Hematopoietic multipotent progenitor cell treated with erythropoietin and hydrocortisone succinate and interleukin-3 and kit ligand, for 6 days (in vitro differentiated cells): ENCODE measurements around the gene B4GALT1.
"Not testable (repeated sequence)": the region's sequence is repeated elsewhere in the genome, so short reads cannot be mapped to it uniquely, and the experiment has no call there.

ENCODE experiments used
- DNase-seq: peaks from one replicate; pipeline ENCODE4 v3.0.0-alpha.2; 2015

The B4GALT1 gene

GRCh38 chr9:33182519-33182918 lies 15.4 kb upstream of the B4GALT1 start:
- DNase-seq = no peak

DNA sequence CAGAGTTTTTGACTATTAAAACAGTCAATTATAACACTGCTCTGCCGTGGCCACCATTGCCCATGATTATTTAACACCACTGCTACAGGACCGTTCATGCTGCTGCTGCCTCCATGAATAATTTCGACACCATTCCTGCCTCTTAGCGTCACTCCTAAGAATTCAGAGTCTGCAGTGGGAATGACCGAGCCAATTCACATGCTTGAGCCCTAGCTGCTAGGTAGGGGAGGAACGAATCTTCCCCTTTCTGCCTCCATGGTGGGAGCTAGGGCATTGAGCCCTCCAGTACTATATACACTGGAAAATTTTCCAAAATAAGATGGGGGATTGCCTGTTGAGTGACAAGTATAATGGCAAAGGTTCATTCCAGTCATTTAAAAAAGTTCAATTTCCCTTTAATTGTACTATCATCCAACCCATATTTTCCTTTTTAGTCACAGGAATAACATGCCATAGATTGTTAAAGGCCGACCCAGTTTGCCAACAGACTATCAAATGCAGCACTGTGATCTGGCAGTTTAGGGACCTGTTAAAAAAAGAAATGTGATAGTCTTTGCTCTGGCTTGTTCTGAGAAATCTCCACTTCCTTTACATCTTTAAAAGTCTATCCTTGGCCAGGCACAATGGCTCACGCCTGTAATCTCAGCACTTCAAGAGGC lies 13.5 kb upstream of the B4GALT1 start:
- no peak for DNase-seq

DNA sequence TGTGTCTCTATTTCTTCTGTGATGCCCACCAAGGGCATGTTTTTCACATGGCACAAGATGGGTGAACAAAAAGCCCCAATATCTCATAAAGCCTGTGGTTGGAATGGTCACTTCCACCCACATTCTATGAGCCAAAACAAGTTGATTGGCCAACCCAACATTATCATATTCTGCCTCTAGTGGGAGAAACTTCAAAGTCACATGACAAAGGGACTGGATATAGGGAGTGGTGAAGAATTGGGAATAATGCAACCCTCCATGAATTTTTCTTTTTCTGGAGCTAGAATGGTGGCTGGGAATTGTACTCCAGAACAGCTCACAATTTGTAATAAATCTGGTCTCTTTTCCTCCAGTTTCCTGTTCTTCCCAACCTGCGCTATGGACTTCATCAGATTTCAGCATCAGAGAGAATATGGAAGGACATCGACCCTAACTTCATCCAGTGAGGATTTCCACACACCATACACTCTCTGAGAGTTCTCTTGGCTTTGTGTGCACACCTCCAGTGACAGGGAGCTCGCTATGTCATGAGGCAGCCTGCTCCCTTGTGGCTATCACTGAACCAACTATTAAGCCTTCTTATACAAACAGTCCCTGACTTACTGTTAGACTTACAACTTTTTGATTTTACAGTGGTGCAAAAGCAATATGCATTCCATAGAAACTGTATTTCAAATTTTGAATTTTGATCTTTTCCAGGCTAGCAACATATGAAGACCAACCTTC lies 12.0 kb upstream of the B4GALT1 start:
- DNase-seq = no peak

- no peak for DNase-seq
Measured at GRCh38 chr9:33177639-33178038, 10.5 kb upstream of the B4GALT1 start.

- no peak for DNase-seq
Measured at GRCh38 chr9:33177086-33177485, 9.9 kb upstream of the B4GALT1 start.

- DNase-seq = no peak
Measured at GRCh38 chr9:33175649-33176325, 8.7 kb upstream of the B4GALT1 start.

GRCh38 chr9:33172256-33173238 lies 5.4 kb upstream of the B4GALT1 start:
- peak; percentile 70 for DNase-seq

GRCh38 chr9:33170464-33171415 lies 3.6 kb upstream of the B4GALT1 start:
- peak; percentile 75 for DNase-seq

- no peak for DNase-seq
Measured at GRCh38 chr9:33168941-33169544, 1.9 kb upstream of the B4GALT1 start.

DNA sequence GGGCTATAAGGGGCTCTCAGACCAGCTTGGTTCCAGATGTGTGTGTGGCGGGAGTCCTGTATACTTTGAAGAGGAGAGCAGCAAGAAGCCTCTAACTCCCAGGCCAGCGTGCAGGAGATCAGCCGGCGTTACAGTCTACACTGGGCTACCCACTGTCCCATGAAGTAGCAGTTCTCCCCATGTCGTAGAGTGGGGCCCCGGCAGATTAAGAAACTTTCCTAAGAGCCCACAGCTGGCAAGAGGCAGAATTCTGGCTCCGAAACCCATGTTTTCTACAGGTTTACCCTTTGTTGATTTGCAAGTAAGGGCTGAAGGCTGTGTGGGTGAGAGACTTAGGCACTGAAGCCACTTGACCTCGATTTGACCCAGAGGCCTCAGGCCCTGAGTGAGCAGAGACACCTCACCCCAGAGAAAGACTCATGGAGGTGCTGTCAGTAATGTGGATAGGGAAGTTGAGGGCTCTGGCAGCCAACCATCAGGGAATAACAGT lies 881 bp upstream of the B4GALT1 start:
- peak; percentile 45 for DNase-seq

DNA sequence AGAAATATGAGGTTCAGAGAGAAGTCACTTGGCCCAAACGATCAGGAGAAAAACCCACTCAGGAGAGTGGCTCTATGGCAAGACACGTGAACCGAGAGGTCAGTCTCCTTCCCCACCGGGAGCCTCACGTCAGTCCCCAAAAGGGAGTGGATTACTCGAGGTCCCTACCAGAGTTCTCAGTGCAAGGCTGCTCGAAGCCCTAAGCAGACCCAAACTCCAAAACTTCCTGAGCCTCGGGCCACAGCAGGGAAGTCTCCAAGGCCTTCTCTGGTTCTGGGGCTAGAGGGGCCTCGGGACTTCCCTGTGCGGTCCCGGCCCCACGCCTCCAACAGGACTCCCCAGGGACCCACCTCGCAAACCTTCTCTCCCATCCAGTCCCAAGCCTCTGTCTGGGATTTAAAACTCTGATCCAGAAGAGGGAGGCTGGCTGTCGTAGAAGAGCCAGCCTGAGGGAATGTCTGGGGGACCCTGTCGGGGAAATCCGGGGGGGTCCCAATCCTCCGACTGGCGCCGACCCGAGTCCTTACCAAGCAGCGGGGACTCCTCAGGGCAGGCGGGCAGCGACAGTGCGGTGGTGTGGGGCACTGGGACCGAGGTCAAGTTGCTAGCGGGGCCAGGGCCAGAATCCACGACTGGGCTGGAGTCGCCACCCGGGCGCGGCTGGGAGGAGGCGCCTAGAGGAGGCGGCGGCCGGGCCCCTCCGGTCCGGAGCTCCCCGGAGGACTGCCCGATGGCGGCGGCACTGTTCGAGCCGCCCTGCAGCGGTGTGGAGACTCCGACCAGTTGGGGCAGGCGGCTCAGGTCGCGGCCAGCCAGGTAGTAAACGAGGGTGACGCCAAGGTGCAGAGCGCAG lies 679 bp downstream of the B4GALT1 start:
- DNase-seq = peak; percentile 43

DNA sequence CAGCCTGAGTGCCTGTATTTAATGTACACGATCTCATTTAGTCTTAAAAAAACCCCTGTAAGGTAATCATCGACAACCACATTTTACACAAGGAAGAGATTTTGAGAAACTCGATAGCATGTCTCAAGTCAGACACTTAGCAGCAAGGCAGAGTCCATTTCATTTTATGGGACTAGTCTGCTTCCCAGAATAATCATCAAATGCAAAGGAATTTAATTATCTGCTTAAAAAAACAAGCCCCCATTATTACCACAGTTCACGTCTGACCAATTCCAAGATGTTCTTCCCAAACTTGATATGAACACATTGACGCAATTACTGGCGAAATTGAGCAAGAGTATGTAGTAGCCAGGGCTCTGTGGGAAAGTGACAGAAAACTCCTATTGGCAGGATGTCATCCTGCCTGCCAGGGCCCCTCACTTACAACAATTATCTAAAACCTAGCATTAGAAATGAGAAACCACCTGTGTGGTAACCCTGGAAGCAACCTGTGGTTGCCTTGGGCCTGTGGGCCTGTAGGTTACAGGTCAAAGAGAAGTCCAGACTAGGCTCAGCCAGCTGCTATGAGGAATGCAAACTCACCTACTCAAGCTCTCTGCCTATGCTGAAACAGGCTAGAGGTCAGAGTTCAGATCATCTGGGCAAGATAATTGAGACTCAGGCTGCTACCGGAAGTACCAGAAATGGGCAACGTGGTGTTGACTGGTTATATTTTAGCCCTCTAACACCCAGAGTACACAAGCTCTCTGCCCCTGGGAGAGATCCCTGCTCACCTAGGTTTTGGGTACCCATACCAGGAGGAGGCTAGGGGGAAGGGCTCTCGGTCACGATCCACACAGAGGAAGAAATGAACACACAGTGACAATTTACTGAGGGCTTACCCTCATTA lies 1.6 kb downstream of the B4GALT1 start:
- DNase-seq = peak; percentile 91

GRCh38 chr9:33164921-33165262 lies 2.2 kb downstream of the B4GALT1 start:
- DNase-seq = not testable (repeated sequence)

DNA sequence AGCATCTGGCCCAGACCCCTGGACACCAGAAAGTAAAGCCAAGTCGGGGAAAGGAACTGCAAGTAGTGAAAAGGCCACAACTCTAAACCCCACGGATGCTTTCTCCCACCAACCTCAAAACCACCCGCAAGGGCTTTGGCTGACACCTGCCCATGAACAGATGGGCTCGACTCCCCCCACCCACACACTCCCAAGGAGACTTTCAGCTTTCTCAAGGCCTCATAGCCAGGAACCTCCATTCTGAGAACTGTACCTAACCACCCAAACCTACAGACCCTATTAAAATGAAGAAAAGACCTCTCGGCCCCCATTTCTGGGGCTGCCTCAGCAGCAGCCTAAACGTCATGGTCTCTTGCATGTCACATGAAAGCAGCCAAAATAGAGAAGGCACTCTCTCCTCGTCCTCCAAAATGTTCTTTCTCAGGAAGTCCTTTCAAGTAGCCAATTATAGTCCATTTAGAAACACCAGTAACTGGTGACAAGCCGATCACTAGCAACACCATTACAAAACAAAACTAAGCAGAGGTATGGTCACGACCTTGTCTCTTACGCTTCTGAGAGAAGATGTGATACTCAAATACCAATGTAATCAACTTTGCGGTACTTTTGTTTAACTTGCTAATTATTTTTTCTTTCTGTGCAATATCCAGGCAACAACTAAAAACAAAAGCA lies 2.9 kb downstream of the B4GALT1 start:
- DNase-seq = no peak

DNA sequence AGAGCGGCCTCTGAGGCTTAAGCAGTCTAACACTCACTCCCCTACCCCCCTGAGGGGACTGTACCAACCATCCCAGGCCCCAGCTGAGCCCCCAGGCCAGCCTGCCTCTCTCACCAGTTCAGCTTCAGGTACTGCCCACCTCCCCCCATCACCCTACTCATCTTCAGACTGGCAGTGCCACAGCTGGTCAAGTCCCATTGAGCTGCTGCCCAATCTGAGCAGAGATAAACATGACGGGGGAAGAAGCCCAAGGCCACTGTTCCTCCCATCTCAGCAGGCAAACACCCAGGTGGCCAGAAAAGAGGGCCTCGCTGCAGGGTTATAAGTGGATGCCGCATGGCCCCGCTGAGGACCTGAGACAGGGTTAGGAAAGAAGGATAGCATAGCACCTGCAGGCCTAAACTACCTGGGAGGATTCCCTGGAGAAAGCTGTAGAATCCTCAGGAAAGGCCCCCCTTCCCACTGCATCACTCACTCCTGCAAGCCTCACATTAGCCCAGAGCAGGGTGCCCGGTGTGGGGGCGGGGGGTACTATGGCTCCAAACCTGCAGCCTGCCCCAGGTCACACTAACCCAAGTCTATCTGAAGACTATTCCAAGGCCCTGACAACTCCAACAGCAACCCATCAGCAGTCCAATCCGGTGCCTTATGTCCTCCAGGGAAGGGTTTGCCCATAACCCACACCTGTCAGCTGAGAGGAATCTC lies 3.6 kb downstream of the B4GALT1 start:
- no peak for DNase-seq

DNA sequence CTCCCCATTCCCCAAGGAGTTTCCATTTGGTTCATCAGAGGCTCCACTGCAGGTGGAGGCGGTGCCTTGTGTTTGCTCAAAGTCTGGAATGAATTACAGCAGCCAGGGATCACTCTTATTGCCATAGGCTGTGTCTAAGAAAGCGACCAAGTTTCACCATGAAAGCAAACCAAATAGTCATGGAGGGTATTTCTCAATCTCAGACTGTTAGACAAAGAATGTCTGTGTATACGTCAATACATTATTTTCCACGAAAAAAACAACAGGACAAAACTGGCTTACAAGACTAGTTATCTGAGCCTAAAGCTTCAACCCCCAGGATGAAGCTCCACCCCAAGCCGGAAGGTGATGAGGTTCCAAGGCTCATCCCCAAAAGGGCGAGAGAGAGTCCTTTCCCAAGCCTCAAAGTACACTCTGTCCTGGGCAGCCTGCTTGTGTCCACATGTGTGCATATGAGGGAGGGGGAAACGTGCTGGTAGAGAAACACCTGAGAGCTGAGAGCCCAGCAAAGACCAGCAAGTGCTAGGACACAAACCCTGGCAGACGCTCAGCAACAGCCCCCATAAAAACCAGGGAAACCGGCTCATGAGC lies 4.3 kb downstream of the B4GALT1 start:
- DNase-seq = no peak

DNA sequence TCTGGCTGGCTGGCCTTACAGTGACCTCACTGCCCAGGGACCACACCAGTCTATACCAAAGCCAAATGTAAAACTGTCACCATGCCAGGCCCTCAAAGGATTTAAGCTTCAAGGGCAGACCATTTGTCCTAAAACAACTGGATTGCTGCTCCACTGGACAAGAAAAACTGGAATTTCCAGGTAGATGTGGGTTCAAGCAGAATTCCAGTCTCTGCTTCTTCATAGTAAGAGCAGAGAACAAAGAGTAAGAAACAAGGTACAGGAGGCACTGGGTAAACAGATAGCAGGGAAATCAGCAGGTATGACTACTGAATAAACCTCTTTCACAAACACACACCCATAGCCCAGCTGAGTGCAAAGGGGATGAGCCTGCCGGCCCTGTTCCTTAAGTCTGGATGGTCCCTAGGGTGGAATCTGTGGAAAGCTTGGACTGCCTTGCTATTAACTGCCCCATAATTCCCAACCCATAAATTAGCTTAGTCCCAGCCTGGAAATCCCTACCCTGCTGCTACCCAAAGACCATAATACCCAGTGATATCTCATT lies 5.5 kb downstream of the B4GALT1 start:
- no peak for DNase-seq
